Measurements from ENCODE around the gene ATP13A4. TPM values are rescaled to one million over a fixed set of nuclear protein-coding genes. Genes with fewer than 3 reads are reported as not detected.

The ATP13A4 gene
- total and polyA plus RNA-seq, 2 of the 4 experiments (the other 2 are of a cell fraction), result under 0.01 TPM; not detected in 1

GRCh38 chr3:193598202-193598601, 43.5 kb upstream of the ATP13A4 start:
- Histone ChIP-seq H4K20me1 (ENCODE audit: insufficient read depth, low read length) (peaks cover 18% of the 10 kb centered on the region; the same call in 1 of the 2 replicates), H3K27me3 (ENCODE audit: control insufficient read depth, insufficient read depth, low read length) (no peaks in the 10 kb centered on the region), H2AFZ (replicated peaks; ENCODE audit: low read length, poor library complexity) (no peak overlapping the region), H4K91ac (ENCODE audit: insufficient read depth, low read depth, low read length) (no peak overlapping the region), H2BK20ac (ENCODE audit: low read depth, low read length) (no peak overlapping the region), H2BK5ac (ENCODE audit: low read depth, low read length, poor library complexity, severe bottlenecking) (no peak overlapping the region), H3K9me3 (ENCODE audit: control insufficient read depth, insufficient read depth, low read length) (no peaks in the 10 kb centered on the region), H2BK15ac (ENCODE audit: low read depth, low read length) (no peak overlapping the region), H3K23ac (ENCODE audit: low read depth, low read length) (no peak overlapping the region), H3K4ac (ENCODE audit: low read depth, low read length) (no peak overlapping the region), H3K14ac (replicated peaks; ENCODE audit: low read depth, low read length) (no peak overlapping the region), H3K9me1 (ENCODE audit: insufficient read depth, low read length) (no peaks in the 10 kb centered on the region), H3K4me2 (ENCODE audit: low read depth, low read length) (no peak overlapping the region), H3K18ac (ENCODE audit: low read depth, low read length) (no peak overlapping the region), H4K5ac (ENCODE audit: low read depth, low read length) (no peak overlapping the region), H2AK9ac (replicated peaks; ENCODE audit: low read depth, low read length, poor library complexity) (no peak overlapping the region), H3K4me1 (ENCODE audit: control insufficient read depth, insufficient read depth, low read length) (no peaks in the 10 kb centered on the region), H3K27ac (ENCODE audit: insufficient read depth, low read length) (no peak overlapping the region), H2BK120ac (ENCODE audit: low read depth, low read length) (no peak overlapping the region), H4K8ac (ENCODE audit: low read depth in 2 of 2, low read length in 2 of 2) (no peak overlapping the region), H3K79me1 (ENCODE audit: low read depth in 1 of 2, low read length in 2 of 2) (peaks cover 18 to 54% of the 10 kb centered on the region in 2 experiments), H3K36me3 (ENCODE audit: control insufficient read depth, insufficient read depth, low read length) (peaks cover 1% of the 10 kb centered on the region), H3K56ac (ENCODE audit: extremely low read depth, insufficient read depth, low read length) (no peak overlapping the region), H3K4me3 (ENCODE audit: insufficient read depth, low read depth, low read length) (no peak overlapping the region), H2AK5ac (ENCODE audit: low read depth, low read length) (no peak overlapping the region), H3K9ac (ENCODE audit: low read depth, low read length) (no peak overlapping the region)
- BruUV-seq (replicated peaks), result no TSS peak
- intact Hi-C loops (cut with micrococcal nuclease) (no loop called here), in situ Hi-C loops (cut with MboI; ENCODE audit: low sequenced_read_pairs) (no loop called here), dilution Hi-C loops (cut with HindIII; ENCODE audit: low sequenced_read_pairs, unreplicated experiment) (no loop called here)
- no CpG with 5 or more reads among the region's 2 CpGs for WGBS, 2 experiments (ENCODE audit: extremely low coverage in 2 of 2, insufficient read length in 1 of 2)
- no peak for ATAC-seq (ENCODE audit: low read depth)
- no peak for TF ChIP-seq POLR2A (IDR thresholded peaks at IDR 0.05; ENCODE audit: low read depth, low read length)
- TF ChIP-seq RFX5 (IDR thresholded peaks at IDR 0.05; ENCODE audit: low read depth, low read length), result no peak
- TF ChIP-seq BHLHE40 (IDR thresholded peaks at IDR 0.05; ENCODE audit: low read depth, low read length), result no peak
- TF ChIP-seq SMC3 (IDR thresholded peaks at IDR 0.05; ENCODE audit: low read depth, low read length), result no peak
- TF ChIP-seq CHD1 (IDR thresholded peaks at IDR 0.05; ENCODE audit: low read depth, low read length), result no peak
- no peak for TF ChIP-seq MAZ (IDR thresholded peaks at IDR 0.05; ENCODE audit: borderline replicate concordance, low read depth, low read length)
- no peak for TF ChIP-seq RAD21 (IDR thresholded peaks at IDR 0.05; ENCODE audit: low read length)
- no peak for TF ChIP-seq CTCF (conservative IDR thresholded peaks at IDR 0.05; ENCODE audit: low read depth, low read length)
- ChIA-PET CTCF (interaction anchor here (0.5 kb wide), 1 partner anchor 14 kb away, joined by 3 read pairs; no protein-coding TSS in a partner anchor), POLR2A (ENCODE audit: unreplicated experiment) (no interaction called here)
- no peak for DNase-seq

Measured in IMR-90 (cell line).